GM12891 (cell line): ENCODE data around the gene FBXW11.

Experiments used
- POLR2A ChIP-seq: IDR thresholded peaks from 2 replicates; pipeline ENCODE4 v1.6.1; 2011; ENCODE audit warnings: low read depth, low read length, control low read depth
- POLR2AphosphoS5 ChIP-seq: IDR thresholded peaks from 2 replicates; pipeline ENCODE4 v1.6.1; 2011; ENCODE audit warnings: low read depth, low read length, control low read depth
- POU2F2 ChIP-seq: IDR thresholded peaks from 2 replicates; pipeline ENCODE4 v1.6.1; 2011; ENCODE audit warnings: low read depth, mild to moderate bottlenecking, control low read depth, low read length, moderate library complexity

DNA sequence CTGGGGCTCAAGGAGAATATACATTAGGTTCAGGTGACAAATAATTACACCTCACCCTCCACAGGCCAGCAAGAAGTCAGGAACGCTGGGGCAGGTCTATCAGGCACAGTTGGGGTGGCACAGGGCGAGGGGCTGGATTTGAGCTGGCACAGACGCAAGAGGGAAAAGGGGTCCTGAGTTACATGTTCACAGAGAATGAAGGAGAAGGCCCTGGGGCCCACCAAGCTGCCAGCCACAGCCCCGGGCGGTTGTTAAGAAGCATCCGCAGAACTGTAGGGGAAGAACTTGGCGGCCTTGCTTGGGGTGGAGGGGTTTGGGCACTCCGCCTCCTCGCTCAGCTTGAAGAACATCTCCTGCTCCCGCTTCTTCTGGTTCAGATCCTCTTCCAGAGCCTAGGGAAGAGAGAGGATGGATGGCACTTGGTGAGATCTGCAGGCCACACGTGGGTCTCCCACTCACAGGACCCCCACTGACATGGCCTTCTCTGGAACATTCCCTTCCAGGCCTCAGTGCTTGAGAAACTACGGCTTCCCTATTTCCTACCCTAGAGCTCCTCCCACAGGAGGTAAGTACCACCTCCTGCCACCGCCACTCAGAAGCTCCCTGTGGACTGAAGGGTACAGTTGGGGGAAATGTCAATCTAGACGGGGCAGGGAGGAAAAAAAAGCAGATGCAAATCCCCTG lies 38.3 kb upstream of the FBXW11 start:
- TF ChIP-seq POLR2AphosphoS5 (no peak), POLR2A (no peak), POU2F2 (no peak)
